HG03175 (cell line): ENCODE data around the gene TNRC18.
"Not testable (repeated sequence)": the region's sequence is repeated elsewhere in the genome, so short reads cannot be mapped to it uniquely, and the experiment has no call there.

ENCODE experiments used
- ATAC-seq: cut with Tn5 transposase; IDR thresholded peaks from one replicate; pipeline ENCODE4 v1.9.1; 2021; ENCODE audit warnings: mild to moderate bottlenecking, moderate library complexity; ENCODE audit not compliant: unreplicated experiment

The TNRC18 gene

DNA sequence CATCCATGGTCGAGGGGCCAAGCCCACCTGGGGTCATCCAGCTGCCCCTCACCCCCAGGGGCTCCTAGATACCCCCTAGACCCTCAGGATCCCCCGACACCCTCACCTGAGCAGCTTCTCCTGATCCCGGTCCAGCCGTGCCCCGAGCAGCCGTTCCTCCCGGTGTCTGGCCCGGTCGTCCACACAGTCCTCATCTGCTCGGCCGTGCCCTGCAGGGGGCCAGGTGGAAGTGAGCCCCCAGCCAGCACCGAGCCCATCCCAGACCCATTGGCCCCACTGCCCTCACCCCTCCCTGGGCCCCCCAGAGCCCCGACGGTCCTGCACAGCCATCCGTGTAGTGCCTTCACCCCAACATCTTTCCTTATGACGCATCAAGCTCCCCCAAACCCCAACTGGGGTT is 45.8 kb downstream of the TNRC18 start:
- no peak for ATAC-seq

DNA sequence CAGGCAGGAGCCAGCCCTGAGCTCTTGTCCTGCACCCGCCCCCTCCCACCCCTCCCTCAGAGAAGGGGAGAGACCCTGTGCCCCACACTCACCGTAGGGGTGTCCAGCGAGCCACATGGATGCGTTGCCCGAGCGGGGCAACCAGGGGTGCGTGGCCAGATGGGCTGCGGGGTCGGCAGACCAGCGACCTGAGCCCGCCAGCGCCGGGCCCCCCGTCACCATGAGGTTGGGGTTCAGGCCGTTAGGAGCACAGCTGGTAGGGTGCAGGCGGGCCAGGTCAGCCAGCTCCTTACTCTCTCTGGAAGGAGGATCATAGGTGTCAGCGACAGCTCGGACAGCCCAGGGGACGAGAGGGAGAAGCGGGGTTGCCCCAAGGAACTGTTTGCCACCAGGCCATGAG is 46.4 kb downstream of the TNRC18 start:
- ATAC-seq, result no peak

GRCh38 chr7:5375925-5376324 is 47.7 kb downstream of the TNRC18 start:
- ATAC-seq, result no peak

- no peak for ATAC-seq
Observed at GRCh38 chr7:5374464-5374863, 49.2 kb downstream of the TNRC18 start.

GRCh38 chr7:5373300-5373699 is 50.3 kb downstream of the TNRC18 start:
- no peak for ATAC-seq

DNA sequence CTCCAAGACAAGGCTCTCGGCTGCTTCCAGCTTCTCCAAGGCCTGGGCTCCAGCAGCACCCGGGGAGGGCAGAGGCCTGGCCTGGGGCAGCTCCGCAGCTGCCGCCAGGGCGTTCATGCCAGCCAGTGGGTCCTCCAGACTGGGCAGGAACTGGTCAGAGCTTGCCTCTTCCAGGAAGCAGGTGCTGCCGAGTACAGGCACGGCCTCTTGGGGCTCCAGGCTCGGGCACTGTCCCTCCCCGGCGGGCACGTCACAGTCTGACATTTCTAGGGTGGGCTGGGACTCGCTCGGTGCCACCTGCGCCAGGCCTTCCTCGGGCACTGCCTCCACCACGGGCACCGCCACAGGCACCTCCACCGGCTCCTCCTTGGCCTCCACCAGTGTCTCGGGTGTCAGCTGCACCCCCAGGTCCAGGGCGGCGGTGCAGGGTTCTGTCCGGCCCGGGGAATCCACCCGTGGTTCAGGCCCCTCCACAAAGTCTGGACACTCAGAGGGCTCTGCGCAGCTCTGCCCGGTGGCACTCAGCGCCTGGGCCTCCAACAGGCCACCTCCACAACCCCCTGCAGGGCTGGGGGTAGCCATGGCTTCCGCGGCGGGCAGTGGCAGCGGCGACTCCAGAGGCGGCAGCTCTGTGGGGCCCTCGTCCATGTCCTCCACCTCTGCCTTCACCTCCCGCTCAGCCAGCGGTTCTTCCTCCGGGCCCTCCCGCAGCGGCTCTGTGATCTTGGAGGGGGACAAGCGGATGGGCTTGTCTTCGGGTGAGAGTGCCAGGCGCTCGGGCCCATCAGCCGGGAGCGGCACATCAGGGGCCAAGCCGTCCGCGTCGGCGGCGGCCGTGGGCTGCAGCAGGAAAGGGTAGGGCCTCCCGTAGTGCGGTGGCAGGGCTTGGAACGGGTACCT is 52.9 kb downstream of the TNRC18 start:
- no peak for ATAC-seq

- no peak for ATAC-seq
Observed at GRCh38 chr7:5367661-5368060, 56.0 kb downstream of the TNRC18 start.

DNA sequence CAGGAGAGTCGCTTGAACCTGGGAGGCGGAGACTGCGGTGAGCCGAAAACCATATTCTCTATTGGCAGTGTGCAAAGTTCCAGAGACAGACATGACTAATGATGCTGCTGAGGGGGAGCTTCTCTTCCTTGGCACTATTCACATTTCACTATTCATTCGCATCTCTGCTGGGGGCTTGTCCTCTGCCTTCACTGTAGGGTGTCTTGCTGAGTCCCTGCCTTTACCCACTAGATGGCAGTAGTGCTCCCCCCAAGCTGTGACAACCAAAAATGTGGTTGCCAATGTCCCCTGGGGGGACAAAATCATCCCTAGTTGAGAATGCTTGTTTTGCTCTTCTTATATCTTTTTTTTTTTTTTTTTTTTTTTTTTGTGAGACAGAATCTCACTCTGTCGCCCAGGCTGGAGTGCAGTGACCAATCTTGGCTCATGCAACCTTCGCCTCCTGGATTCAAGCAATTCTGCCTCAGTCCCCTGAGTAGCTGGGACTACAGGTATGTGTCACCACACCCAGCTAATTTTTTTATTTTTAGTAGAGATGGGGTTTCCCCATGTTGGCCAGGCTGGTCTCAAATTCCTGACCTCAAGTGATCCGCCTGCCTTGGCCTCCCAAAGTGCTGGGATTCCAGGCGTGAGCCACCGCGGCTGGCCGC is 57.5 kb downstream of the TNRC18 start:
- peak; percentile 76 for ATAC-seq

DNA sequence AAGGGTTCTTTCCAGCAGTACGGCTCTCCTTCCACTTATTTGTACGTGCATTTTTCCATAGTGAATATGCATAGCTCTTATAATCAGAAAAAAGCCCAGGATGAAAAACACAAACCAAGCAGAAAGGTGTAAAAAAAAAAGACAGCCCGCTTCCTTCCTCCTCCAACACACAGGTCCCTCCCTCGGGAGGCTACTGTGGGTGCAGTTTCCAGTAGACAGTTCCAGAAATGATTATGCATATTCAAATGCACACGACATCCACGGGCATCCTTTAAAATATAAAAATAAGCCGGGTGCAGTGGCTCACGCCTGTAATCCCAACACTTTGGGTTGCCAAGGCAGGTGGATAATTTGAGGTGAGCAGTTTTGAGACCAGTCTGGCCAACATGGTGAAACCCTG is 59.9 kb downstream of the TNRC18 start:
- peak; percentile 46 for ATAC-seq

DNA sequence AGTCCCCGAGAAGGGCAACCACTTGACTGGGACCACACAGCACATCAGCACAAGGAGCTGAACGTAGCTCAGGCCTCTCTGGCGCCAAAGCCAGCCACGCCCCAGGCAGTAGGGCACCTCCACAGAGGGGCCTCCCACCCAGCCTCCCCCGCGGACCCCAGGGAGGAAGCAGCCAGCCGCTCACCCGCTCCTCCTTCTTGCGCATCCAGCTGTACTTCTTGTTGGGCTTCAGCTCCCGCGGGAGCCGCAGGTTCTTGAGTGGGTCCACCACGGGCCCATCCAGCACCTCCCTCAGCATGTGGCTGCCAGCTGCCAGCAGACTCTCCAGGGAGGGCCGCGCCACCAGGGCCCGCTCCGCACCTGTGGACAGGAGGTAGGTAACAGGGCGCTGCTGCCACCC is 61.2 kb downstream of the TNRC18 start:
- no peak for ATAC-seq

DNA sequence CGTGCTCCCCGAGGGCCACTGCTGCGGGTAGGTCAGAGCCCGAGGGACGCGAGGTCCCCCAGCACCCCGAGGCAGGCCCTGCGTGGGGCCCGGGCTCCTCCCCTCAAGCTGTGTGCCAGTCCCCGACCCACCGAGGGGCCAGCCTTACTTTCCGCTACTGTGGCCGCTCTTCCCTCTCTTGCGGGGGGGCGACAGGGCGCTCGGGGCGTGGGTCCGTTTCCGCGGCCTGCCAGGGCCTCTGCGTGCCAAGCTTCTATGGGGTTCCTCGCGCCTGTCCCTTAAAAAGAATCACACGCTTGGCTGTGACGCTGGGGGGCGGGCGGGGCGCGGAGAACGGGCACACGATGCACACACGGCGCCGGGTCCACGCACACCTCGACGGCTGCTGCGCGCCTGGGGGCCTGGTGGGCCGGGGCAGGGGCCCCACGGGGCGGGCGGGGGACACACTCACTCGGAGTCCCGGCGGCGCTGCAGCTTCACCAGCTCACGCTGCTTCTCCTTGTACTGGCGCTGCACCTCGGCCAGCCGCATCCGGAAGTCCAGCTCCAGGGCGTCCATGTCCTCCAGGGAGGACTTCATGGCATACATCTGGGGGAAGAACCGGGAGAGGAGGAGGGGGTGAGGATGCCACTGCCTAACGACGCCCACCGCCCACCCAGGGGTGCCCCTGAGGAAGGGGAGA is 62.0 kb downstream of the TNRC18 start:
- no peak for ATAC-seq

GRCh38 chr7:5360971-5361370 is 62.7 kb downstream of the TNRC18 start:
- ATAC-seq, result no peak

GRCh38 chr7:5360451-5360850 is 63.2 kb downstream of the TNRC18 start:
- ATAC-seq, result no peak

- not testable (repeated sequence) for ATAC-seq
Observed at GRCh38 chr7:5360021-5360420, 63.6 kb downstream of the TNRC18 start.

DNA sequence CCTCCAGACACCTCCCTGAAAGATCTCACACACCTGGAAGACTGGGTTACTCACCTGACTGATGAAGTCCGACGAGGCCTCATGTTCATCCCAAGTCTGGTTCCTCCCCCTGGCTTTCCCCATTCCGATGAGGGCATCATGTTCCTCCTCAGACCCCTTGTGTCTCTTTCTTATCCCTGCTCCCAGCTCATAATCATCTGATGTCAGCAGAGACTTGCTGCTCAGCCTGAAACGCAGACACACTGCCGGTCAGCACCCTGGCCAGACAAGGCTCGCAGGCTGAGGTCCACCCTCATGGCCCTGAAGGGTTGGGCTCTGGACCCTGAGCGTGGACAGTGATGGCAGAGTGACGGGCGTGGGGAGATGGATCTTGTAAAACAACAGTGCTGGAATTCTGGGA is 64.3 kb downstream of the TNRC18 start:
- no peak for ATAC-seq

GRCh38 chr7:5357951-5358350 is 65.7 kb downstream of the TNRC18 start:
- ATAC-seq, result no peak

GRCh38 chr7:5356751-5357119 is 66.9 kb downstream of the TNRC18 start:
- ATAC-seq, result no peak

- no peak for ATAC-seq
Observed at GRCh38 chr7:5354460-5355232, 69.0 kb downstream of the TNRC18 start.

GRCh38 chr7:5352440-5353010 is 71.1 kb downstream of the TNRC18 start:
- no peak for ATAC-seq

- ATAC-seq, result no peak
Observed at GRCh38 chr7:5351507-5352265, 71.9 kb downstream of the TNRC18 start.
